ENCODE results near the gene SLC15A3.

DNA sequence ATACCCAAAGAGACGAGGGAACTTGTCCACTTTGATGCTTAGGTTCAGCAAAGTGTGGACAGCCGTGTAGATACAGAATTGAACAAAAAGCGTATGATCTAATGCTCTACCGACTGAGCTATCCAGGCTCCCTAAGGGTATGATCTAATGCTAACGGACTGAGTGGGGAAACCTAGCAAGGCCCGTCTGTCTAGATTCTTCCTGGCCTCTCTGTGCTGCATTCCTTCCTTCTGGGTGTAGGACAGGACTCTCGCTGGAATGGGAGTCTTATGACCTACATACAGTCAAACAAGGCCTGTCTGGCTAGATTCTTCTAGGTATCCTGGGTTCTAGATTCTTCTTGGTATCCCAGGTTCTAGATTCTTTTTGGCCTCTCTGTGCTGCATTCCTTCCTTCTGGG, 8.4 kb upstream of the SLC15A3 start:
- TF ChIP-seq, protein P1, sequence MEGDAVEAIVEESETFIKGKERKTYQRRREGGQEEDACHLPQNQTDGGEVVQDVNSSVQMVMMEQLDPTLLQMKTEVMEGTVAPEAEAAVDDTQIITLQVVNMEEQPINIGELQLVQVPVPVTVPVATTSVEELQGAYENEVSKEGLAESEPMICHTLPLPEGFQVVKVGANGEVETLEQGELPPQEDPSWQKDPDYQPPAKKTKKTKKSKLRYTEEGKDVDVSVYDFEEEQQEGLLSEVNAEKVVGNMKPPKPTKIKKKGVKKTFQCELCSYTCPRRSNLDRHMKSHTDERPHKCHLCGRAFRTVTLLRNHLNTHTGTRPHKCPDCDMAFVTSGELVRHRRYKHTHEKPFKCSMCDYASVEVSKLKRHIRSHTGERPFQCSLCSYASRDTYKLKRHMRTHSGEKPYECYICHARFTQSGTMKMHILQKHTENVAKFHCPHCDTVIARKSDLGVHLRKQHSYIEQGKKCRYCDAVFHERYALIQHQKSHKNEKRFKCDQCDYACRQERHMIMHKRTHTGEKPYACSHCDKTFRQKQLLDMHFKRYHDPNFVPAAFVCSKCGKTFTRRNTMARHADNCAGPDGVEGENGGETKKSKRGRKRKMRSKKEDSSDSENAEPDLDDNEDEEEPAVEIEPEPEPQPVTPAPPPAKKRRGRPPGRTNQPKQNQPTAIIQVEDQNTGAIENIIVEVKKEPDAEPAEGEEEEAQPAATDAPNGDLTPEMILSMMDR (IDR thresholded peaks at IDR 0.05): no peak
- TF ChIP-seq POLR2A (IDR thresholded peaks at IDR 0.05): no peak
- no peak for TF ChIP-seq POLR2AphosphoS5 (IDR thresholded peaks at IDR 0.05)
- no peak for TF ChIP-seq EP300 (IDR thresholded peaks at IDR 0.05; ENCODE audit: low read depth)
